Activated CD4-positive, CD25-positive, alpha-beta regulatory T cell treated with anti-CD3 and anti-CD28 coated beads, Interleukin-2, amount 50 U/mL, for 16 hours (primary cell): ENCODE measurements around the gene CCK.

ENCODE experiments used
- DNase-seq: peaks from one replicate; pipeline ENCODE4 v3.0.0-alpha.2; 2020; ENCODE audit warnings: low read depth, low spot score

The CCK gene

DNA sequence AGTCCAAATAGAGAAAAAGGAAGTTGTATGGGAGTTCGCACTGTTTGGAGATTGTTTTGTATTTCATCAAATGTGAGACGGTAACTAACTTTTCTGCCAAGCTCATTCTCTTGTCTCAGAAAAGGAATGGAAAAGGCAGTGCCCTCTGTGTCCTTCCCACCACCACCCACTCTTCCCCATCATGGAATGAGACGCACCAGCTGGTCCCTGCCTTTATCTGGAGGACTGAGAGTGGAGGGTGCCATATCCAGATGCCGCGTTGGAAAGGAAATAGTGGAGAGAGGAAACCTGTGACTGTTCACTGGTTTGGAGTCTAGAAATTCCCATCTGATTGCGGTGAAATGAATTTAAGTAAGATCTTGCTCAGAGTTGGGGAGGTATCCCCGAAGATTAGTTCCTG is 3.7 kb upstream of the CCK start:
- DNase-seq = no peak

DNA sequence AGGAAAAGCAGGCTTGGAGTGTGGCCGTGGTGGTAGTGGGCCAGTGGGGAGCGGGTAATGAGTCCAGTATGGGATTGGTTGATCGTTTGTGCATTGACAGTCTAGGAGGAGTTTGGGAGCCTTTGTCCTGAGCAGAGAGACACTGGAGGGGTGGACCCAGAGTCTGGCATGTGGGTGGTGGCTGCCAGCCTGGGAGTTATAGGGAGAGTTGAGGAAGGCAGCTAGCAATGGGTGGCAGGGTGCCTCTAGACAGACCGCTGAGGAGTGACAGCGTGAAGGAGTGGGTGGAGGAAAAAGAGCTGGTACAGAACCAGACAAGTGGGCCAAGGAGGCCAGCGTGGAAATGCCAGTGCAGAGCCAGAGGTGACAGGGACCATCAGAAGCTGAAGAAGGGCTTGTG is 1.9 kb upstream of the CCK start:
- no peak for DNase-seq

DNA sequence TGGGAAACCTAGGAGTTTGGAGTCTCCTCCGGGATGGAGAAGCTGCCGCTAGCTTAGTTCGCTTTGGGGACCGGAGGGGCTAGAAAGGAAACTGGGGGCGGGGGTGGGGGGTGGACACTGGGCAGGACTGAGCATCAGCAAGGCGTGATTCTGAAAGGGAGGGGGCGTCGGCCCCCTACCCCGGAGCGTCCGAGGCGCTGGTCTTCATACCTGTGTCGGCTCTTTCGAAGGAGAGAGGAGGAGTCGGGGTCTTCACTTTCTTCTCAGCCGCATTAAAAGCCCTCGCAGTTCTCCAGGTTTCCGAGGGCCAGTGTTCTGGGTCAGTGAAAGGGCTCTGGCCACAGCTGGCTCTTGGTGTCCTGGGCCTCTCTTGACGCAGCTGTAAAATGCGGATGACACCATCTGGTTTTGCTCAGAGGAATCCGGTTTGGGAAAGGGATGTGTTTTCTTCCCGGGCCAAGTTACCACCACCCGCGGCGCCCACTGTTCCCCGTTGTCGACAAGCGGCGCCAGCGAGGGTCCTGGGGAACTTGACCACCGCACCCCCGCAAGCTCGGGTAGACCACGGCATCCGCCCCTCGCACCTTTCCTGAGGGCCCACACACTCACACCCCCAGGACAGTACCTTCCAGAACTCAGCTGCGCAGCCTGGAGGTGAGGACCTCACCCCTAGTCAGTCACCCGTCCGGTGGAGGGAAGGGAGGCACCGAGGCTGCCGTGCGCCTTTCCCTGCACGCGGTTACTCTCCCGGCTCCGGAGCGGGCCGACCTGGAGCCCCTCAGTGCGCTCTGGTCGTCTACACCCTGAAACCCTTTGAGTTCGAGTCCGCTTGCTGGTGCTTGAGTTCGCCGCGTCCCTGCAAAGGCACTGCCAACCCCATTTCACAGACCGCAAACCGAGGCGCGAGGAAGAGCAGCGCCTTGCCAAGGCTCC is 660 bp downstream of the CCK start:
- no peak for DNase-seq

DNA sequence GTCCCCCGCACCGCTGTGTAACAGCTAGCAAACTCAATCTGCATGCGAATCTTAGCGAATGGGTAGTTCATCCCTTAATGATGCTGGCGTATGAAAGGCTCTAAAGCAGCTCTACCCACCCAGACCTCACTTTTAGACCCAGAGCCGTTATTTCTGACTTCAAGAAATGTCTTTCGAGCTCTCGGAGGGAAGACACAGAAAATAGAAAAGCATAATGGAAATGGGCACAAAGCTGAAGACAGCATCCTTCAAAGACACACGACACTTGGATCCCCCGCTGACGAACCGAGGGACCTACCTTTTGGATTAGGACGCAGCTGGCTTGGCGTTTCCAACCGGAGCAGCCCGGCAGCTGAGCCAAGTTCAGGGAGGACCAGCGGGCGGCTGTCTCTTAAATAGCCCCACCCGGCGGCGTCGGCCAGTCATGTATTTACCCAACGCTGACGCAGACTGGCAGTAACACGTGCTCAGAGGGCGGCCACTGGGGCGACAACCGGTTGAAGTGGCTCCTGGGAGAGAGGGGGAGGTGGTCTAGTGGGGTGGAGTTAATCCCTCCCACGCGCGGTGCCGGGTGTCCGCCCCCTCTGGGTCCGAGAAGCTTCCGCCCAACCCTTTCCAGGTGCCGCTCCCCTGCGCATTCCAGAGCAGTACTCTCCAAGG is 1.5 kb downstream of the CCK start:
- DNase-seq = no peak

DNA sequence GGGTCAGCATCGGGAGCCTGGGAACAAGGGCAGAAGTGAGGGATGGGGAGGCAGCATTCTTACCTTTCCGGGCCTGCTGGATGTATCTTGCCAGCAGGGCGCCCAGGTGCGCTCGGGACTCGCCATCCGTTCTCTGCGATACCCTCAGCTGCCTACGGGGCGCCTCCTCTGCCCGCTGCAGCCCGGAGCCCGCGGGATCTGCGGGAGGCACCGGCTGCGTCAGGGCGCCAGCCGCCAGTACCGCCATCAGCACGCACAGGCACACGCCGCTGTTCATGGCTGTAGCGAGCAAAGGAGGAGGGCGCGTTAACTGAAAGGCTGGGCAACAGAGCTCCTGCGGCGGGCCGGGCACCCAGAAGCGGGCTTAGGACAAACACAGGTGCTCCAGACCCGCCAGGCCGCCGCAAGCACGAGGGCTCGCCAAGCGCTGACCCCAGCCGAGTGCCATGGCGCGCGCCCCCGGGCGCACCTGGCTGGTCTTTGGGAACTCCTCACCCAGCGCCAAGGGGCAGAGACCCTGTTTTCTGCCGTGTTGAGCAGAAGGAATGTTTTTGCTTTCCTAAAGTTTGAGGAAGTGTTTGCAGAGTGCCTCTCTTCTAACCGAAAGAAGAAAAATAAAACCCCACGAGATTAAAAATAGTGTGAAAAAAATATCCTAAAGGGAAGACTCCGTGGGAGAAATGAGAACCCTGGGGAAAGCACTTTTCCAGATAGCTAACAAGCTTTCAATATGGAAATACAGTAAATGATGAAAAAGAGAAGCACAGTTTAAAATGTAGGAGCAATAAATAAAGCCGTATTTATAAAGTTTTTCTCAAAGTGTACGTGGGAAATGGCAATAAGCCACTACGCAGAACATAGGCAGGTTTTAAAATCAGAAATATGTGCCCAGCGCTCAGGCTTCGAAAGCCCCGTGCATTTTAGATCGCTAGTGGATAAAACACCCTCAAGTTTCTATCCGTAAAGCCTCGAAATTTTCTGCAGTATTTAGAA is 2.3 kb downstream of the CCK start:
- DNase-seq = no peak

DNA sequence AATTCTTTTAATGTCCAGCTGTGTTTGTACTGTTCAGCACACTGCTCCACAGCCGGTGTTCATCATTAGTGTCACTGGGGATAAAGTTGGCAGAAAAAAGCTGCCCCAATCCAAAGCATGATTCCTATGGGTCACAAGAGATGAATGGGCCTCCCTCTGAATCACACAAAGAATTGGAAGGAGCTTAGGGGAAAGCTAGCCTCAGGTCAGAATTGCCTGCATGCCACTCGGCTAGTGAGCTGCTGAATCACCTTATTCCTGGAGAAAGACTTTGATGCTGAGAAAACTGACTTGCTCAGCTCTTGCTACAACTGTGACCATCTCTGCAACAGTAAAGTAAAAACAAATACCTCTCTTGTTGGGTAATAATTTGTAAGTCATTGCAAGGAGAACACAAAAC is 3.5 kb downstream of the CCK start:
- DNase-seq = no peak

DNA sequence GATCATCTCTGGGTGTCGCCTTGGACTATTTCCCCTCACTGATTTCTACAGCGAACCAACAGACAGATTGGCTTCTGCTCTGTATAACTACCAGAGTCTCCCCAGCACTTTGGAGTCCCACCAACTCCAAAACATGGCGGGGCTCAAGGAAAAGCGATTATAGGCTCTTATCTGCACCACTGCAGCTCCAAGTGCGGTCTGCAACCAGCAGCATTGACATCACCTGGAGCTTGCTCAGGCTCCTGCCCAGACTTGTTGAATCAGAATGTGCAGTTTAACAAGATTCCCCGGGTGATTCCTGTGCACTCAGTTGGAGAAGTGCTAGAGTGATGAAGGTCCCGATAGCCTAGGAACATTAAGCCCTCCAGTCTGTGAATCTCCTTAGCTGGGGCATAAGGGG is 9.0 kb downstream of the CCK start:
- no peak for DNase-seq

DNA sequence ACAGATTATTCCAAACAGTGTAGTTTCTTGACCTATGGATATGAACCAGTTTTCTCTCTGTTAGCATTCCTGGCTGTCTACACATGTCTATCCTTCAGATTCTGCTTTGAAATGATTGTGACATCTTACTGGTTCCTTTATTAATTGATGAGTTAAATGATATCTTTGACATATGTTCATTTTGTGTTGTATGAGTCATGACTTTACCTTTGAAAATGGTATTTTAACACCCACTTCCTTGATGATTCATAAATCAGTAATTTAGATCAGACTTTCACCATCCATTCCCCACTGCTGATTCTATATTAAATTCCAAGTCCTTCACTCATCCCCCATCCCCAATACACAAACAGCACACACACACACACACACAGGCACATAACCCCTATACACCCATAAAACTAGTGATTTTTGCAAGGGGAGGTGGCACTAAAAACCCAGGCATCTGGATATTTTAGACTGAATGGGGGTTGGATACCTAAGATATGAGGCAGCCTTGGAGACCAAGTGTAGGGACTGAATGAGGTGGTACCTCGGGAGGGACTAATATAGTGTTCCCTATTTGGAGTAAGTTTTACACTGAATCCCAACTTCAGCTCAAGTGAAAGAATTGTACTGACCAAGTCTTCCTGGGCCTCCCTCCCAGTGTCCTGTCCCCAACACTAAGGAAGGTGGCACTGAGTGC is 9.7 kb downstream of the CCK start:
- no peak for DNase-seq

DNA sequence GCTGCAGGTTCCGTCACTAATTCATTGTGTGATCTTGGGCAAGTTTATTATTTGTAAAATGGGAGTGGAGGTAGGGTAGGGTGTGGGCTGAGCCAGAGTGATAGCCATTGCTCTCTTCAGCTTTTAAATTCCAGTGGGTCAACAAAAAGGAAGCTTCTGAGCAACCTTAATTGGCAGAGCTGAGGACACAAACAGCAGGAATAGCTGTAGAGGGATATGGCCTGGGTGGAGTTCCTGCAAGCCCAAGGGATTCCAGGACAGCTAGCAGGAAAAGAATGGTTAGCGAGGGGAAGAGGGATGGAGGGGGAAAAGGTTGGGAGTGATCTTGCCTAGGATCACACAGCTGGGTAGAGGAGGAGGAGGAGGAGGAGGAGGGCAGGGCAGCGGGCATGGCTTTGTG is 11.4 kb downstream of the CCK start:
- DNase-seq = no peak

DNA sequence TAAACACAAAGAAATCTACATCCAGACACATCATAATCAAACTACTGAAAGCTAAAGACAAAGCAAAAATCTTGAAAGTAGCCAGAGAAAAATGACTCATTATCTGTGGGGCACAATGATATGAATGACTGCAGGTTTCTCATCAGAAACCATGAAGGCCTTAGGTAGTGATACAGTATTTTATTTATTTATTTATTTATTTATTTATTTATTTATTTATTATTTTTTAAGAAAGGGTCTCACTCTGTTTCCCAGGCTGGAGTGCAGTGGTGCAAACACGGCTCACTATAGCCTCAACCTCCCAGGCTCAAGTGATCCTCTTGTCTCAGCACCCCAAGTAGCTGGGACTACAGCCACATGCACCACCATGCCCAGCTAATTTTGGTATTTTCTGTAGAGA is 15.2 kb downstream of the CCK start:
- no peak for DNase-seq

DNA sequence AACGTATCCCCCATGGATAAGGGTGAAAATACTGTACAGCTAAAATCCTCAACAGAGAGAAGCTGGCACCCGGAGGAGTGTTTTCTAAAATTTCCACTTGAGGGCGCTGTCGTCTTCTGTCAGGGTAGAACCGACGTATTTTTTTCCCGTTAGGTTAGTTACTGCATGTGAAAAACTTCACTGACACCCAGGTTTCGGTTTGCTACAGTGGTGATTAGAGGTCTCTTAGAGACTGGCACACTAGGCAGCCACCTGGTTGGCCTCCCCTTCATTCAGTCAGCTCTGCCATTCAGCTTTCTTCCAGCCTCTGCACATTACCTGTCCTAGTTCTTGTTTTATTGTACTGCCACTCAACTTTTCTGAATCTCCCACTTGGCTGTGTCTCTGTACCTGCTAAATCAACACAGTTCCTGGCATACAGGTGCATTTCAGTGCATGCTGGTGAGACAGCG is 18.4 kb downstream of the CCK start:
- peak; percentile 25 for DNase-seq

DNA sequence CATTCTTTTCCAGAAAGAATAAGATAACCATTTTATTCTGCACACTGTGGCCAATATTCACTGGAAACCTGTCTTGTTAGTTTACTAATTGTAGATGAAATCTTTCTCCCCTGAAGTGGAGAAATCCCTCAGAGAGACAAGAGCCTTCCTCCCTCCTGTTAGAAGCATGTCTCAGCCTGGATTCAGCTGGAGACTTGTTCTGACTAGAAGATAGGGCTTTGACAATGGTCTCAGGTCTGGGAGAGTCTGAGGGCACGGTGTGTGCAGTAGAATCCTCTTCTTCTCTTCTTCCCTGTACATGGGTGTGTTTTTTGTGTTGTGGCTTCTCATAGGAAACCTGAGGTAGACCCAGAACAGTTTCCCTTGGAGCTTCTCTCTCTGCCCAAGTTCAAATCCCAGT is 19.9 kb downstream of the CCK start:
- DNase-seq = no peak

DNA sequence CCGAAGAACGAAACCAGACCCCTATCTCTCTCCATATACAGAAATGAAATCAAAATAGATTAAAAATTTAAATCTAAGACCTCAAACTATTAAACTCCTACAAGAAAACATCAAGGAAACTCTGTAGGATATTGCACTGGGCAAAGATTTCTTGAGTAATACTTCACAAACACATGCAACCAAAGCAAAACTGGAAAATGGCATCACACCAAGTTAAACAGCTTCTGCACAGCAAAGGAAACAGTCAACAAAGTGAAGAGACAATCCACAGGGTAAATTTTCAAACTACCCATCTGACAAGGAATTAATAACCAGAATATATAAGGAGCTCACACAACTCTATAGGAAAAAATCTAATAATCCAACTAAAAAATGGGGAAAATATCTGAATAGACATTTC is 29.4 kb downstream of the CCK start:
- DNase-seq = no peak

DNA sequence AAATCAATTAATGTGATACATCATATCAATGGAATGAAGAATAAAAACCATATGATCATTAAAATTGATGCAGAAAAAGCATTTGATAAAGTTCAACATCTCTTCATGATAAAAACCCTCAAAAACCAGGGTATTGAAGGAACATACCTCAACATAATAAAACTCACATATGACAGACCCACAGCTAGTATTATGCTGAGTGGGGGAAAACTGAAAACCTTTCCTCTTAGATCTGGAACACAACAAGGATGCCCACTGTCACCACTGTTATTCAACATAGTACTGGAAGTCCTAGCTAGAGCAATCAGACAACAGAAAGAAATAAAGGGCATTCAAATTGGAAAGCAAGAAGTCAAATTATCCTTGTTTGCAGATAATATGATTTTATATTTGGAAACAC is 30.5 kb downstream of the CCK start:
- DNase-seq = no peak

DNA sequence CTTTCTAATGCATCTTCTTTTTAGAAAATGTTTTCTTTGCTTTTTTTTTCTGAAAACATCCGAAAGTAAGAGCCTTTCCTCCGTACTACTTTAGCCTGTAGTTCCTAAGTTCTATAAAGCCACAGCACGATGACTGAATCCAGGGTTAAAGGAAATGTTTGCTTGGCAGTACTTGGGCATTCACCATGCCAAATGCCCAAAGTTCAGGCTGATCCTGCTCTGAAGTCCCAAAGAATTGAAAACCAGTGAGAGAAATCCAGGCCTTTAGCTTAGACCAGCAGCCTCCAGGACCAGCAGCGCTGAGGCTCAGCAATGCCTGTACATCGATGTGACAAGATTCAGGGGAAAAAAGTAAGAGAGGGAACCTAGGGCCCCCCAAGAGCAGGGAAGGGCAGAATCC is 35.1 kb downstream of the CCK start:
- DNase-seq = no peak

DNA sequence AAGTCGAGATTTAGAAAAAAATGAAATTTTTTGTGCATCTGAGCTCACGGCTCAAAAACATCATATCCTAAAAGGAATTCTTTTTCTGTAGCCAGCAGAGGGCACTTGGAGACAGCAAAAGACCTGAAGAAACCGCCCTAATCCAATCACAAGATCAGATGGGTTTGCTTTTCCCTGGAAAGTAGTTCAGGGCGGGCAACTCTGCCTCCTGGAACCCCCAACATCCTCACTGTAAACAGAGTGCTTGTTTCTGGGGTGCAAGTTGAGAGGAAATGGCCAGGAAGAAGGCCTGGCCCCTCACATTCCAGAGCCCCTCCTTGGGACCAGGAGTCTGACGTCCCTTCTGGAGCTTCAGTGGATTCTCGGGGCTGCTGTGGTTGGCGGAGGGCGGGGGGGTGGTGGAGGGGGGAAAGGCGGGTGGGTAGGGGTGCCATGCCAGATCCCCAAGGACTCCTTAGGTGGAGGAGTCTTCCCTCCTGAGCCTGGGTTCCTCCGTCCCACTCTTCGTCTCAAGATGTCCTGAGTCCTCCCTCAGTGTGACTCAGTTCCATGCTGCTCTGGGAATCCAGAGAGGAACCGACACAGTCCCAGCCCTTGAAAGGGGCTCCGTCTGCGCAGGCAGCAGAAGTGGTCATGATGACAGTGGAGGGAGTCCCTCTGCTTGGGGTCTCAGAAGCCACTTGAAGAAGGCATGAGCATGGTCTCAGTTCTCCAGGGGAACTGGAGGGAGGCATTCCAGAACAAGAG is 35.9 kb downstream of the CCK start:
- DNase-seq = no peak

DNA sequence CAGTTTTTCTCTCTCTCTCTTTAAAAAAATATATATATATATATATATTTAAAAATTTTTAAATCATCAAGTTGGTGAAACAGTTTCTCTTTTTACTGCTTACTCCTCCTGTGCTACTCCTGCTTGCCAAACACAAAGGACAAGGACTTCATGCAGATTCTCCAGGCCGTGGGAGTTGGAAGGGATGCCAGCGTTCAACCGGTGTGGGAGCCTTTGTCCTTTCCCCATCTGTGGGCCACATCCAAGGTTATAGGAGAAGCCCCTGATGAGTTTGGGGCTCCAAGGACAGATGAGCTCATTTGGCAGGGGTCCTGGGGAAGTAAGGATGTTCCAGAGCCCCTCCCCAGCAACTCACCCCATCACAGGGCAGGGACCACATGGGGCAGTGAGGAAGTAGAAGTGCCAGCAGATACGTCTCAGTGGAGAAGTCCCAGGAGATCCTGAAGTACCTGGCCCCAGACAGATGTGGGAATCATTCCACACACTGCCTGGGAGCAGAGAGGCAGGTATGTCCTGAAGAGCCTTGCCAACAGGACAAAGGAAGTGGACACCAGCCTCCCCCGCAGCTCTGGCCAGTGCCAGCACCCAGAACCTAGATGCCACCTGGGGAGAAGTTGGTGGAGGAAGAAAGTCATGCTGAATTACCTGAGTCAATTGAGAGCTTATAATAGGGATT is 36.6 kb downstream of the CCK start:
- DNase-seq = no peak

DNA sequence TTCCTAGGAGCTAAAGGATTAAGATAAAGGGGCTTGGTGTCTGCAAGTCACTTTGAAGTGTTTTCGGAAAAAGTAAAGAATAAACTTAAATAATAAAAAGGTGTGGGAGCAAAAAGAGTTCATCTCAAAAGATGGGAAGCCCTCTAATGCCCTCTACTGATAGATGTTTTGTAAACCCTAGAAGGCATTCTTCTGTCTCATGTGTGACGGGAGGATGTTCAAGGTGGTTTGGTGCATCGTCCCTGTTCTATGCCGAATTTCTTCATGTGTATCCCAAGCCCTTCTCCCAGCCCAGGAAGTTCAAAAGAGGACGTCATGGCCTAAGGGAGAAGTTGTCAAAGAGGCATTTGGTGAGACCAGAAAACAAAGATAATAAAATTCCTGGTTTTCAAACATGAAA is 37.2 kb downstream of the CCK start:
- DNase-seq = no peak

DNA sequence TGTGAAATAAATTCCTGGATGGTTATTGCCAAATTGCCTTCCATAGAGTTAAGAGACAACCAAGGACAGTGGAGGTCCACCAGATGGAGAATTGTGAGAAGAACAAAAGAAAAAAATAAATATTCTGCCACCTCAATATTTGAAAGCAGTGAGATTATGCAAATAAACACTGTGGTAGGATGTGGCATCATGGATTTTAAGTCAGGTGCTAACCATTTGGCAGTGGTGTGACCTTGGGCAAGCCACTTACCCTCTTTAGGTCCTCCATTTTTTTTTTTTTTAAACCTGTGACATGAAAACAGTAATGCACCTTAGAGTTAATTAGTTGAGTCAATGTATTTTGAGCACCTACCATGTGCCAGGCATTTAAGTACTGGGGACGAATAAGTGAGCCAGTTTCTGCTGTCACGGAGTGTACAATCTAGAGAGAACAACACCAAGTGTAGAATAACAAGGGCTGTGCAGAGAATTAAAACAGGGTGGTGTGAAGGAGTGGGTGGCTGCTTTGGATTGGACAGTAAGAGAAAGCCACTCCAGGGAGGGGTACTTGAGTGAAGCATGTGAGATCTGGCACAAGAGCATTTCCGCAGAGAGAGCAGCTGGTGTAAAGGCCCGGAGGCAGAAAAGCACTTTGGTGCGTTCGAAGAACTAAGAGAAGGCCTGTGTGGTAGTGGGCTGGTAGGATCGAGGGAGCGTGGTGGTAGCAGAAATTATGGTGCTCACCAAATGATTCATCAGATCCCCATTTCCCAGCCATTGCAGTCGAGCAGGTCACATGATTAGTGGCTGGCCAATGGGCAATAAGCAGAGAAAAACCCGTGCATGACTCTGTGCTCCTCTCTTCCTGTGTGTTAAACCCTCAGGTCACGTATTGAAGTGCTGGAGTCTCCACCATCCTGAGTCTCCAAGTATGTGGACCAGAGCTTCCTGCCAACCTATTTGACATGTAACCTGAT is 39.2 kb downstream of the CCK start:
- no peak for DNase-seq
